PC-3 (cell line): ENCODE results near the gene SUGT1.

Experiments used
- CTCF ChIP-seq: fragments of 300-600 bp; sonication (generic); conservative IDR thresholded peaks from 2 replicates; pipeline ENCODE4 v1.5.1; 2017; ENCODE audit warnings: antibody characterized with exemption, low read depth, mild to moderate bottlenecking, low read length
- EZH2phosphoT487 ChIP-seq: fragments of 300-600 bp; sonication (generic); IDR thresholded peaks from 2 replicates; pipeline ENCODE4 v1.6.1; 2018; ENCODE audit warnings: mild to moderate bottlenecking, antibody characterized with exemption, low read length, borderline replicate concordance

GRCh38 chr13:52651897-52652195 is 790 bp upstream of the SUGT1 start:
- TF ChIP-seq EZH2phosphoT487 (no peak), CTCF (no peak)
